NCI-H2227 (cell line): ENCODE results near the gene BRSK2.
A peak's percentile ranks its signal among the peaks of the same experiment; 100 is the strongest.
"Not testable (repeated sequence)": the region's sequence is repeated elsewhere in the genome, so short reads cannot be mapped to it uniquely, and the experiment has no call there.

Experiments
- DNase-seq: peaks from one replicate; lab custom pipeline; 2025; ENCODE audit not compliant: unreplicated experiment; lab: John Stamatoyannopoulos, UW

Gene BRSK2

DNA sequence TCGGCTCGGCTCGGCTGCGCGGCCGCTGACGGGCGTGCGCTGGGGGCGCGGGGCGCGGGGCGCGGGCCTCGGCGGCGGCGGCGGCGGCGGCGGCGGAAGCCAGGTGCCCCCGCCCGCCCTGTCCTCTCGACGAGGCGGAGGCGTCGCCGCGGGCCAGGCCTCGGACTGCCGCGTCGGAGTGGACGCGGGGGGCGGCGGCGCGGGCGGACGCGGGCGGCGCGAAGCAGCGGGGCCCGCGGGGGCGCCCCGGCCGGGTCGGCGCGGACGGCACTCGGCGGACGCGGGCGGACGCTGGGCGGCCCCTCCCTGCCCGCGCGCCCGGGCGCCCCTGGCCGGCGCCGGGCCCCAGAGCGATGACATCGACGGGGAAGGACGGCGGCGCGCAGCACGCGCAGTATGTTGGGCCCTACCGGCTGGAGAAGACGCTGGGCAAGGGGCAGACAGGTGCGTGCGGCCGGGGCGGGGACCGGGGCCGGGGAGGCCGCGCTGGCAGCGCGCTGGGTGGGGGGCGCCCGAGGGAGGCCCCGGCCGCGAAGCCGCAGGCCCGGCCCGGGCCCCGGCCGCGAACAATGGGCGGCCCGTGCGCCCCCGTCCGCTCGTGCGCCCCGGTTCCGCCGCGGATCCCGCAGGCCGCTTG is at the start of gene BRSK2:
TSS of gene BRSK2 (plus strand) at position 3 of the 637 bp plus-strand sequence. CDS start at position 354, 351 bp downstream.
- DNase-seq: peak; percentile 79

- DNase-seq: no peak
Observed at GRCh38 chr11:1340111-1340510, 49.6 kb upstream of the BRSK2 start.

GRCh38 chr11:1341226-1341625 is 48.5 kb upstream of the BRSK2 start:
- DNase-seq: not testable (repeated sequence)

DNA sequence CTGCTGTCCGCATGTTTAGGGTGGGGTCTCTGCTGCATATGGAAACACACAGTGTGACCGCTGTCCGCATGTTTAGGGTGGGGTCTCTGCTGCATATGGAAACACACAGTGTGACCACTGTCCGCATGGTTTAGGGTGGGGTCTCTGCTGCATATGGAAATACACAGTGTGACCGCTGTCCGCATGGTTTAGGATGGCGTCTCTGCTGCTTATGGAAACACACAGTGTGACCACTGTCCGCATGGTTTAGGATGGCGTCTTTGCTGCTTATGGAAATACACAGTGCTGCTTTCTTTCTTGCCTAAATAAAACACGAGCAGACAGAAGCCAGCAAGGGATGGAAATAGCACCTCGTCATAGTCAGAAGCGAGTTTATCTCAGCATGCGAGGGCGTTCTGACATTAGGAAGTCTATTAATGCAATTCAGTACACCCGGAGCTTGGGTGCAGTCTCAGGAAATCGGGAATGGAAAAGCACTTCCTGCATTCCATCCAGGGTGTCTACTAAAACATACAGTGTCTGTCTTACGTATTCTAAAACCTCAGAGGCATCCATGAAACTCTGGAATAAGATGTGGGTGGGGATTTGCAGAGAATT is 47.7 kb upstream of the BRSK2 start:
- no peak for DNase-seq

DNA sequence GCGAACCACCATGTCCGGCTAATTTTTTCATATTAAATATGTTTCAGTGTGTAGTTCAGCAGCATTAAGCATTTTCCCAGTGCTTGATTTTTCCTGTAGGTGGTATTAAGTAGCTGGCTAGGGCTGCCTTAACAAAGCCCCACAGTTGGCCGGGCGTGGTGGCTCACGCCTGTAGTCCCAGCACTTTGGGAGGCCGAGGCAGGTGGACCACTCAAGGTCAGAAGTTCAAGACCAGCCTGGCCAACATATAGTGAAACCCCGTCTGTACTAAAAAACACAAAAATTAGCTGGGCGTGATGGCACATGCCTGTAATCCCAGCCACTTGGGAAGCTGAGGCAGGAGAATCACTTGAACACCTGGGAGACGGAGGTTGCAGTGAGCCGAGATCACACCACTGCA is 46.8 kb upstream of the BRSK2 start:
- no peak for DNase-seq

DNA sequence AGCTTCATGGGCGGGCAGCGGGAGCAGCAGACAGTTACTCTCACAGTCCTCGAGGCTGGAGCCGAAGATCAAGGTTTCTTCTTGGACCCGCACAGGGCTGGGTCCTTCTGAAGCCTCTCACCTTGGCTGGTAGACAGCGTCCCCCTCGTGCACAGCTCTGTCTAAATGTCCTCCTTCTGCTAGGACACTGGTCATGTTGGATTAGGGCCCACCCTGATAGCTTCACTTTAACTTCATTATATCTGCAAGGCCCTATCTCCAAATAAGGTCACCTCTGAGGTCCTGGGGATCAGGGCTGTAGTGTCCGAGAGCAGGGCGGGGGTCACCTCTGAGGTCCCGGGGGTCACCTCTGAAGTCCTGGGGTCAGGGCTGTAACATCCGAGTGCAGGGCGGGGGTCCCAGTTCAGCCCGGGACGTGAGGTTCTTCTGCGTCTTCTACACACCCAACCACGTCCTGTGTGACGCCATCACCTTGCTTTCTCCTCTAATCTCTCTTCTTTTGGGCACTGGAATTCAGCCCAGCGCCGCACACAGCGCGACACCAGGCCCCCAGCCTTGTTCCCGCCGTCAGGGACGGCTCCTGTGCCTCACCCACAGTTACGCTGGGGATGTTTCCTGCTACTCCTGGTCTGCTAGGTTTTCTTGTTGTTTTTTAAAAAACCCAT is 46.2 kb upstream of the BRSK2 start:
- no peak for DNase-seq

DNA sequence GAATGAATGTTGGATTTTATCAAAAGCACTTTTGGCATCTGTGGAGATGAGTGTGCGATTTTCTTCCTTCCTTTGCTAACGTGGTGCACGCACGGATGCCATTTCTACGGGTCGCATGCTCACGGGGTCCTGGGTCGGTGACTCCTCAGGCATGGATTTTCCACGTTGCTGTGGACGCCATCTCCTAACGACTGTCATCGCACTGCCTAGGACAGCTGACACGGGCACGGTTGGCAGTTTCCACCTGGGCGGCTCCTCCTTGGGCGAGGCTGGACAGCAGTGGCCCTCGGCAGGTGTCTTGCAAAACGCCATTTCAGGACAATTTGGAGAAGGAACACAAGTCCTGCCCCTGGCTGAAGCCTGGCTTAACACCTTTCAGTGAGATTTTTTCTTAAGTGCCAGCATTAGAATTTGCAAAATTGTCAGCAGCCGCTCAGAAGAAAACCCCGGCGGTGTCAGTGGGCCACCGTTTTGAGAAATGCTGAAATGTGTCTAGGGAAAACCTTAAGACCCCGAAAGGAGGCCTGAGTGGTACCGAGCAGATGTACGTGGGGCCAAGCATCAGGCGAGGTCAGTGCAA is 45.6 kb upstream of the BRSK2 start:
- DNase-seq: no peak

- no peak for DNase-seq
Observed at GRCh38 chr11:1345737-1346513, 43.8 kb upstream of the BRSK2 start.

GRCh38 chr11:1346669-1347390 is 42.9 kb upstream of the BRSK2 start:
- DNase-seq: no peak

GRCh38 chr11:1347411-1347999 is 42.2 kb upstream of the BRSK2 start:
- DNase-seq: not testable (repeated sequence)

- no peak for DNase-seq
Observed at GRCh38 chr11:1348146-1348795, 41.5 kb upstream of the BRSK2 start.

GRCh38 chr11:1348796-1349326 is 40.9 kb upstream of the BRSK2 start:
- DNase-seq: no peak

GRCh38 chr11:1349327-1350041 is 40.2 kb upstream of the BRSK2 start:
- no peak for DNase-seq

GRCh38 chr11:1350086-1350725 is 39.5 kb upstream of the BRSK2 start:
- no peak for DNase-seq

- no peak for DNase-seq
Observed at GRCh38 chr11:1351278-1351937, 38.3 kb upstream of the BRSK2 start.

DNA sequence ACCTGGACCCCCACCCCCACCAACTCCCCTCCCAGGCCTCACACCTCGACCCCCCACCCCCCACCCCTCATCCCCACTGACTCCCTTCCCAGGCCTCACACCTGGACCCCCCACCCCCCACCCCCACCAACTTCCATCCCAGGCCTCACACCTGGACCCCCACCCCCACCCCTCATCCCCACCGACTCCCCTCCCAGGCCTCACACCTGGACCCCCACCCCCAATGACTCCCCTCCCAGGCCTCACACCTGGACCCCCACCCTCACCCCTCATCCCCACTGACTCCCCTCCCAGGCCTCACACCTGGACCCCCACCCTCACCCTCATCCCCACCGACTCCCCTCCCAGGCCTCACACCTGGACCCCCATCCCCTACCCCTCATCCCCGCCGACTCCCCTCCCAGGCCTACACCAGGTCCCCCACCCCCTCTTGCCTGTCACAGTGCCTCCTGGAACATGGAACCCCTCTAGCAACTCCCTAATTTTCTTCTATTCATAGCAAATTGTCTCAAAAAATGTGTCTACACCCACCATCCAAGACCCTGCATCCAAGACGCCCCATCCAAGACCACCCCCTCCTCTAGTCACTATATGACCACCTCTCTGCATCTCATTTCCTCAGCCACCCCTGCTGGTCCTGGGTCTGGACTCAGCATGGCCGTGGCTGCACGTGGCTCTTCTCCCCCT is 36.9 kb upstream of the BRSK2 start:
- DNase-seq: no peak

DNA sequence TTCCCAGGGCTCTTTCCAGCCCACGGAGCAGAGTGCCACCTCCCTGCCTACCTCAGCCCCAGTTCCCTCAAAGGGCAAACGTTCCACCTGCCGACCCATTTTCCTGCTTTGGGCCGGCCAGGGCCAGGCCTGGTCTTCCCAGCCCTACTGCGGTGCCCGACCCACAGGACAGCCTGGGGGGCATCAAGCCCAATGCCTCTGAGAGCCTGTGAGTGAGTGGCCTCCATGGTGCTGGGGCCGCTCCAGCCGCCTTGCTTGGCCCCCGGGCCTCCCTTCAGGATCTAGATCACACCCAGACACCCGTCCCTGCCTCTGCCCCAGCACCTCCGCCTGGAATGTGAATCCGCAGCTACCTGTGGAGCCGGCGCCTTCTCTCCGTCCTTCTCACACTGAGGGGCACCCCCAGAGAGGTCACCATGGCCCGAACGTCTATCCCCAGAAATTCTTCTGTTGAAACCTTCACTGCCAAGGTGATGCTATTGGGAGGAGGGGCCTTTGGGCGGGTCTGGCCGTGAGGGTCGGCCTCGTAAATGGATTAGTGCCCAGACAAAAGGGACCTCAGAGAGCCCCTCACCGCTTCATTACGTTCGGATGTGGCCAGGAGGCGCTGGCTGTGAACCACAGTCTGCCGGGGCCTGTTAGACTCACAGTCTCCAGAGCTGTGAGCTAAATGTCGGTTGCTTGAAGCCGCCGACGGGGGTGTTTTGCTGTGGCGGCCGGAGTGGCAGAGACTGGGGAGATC is 36.2 kb upstream of the BRSK2 start:
- no peak for DNase-seq
